PC-9 (cell line): Measurements from ENCODE around the gene NCS1. TPM values are rescaled to one million over a fixed set of nuclear protein-coding genes. Genes with fewer than 3 reads are reported as not detected.
"Not testable (repeated sequence)": the region's sequence is repeated elsewhere in the genome, so short reads cannot be mapped to it uniquely, and the experiment has no call there.

Source experiments
- BruUV-seq: library from RNA; stranded (reverse); fragments of 400-500 nt; replicated peaks from 2 replicates; lab custom pipeline; 2021; lab: Mats Ljungman, UMichigan
- CTCF ChIA-PET: fragments of 300-600 bp; sonication (Branson Sonifier 250); formaldehyde crosslinking; loops from one replicate; lab custom pipeline; 2022; ENCODE audit warnings: antibody characterized with exemption; lab: Charles Lee
- POLR2A ChIA-PET: fragments of 300-600 bp; sonication (Branson Sonifier 250); formaldehyde crosslinking; loops from one replicate; lab custom pipeline; 2022; ENCODE audit warnings: antibody characterized with exemption; ENCODE audit not compliant: unreplicated experiment; lab: Charles Lee
- DNase-seq, 2 experiments: peaks; one replicate each; pipeline versions ENCODE4 v3.0.0 to v3.0.0-alpha.2; 2015 to 2022; ENCODE audit warnings: mixed read lengths in 1 of 2
- H2AFZ ChIP-seq: fragments of 200-600 bp; sonication (generic); 2 replicates; pipeline ENCODE4 v1.8.1; 2017; ENCODE audit warnings: antibody characterized with exemption
- H3F3A ChIP-seq: fragments of 200-600 bp; sonication (generic); 2 replicates; pipeline ENCODE4 v1.8.1; 2017; ENCODE audit warnings: antibody characterized with exemption, mild to moderate bottlenecking, low read depth; ENCODE audit not compliant: insufficient read depth
- H3K27ac ChIP-seq: fragments of 200-600 bp; sonication (generic); 2 replicates; pipeline ENCODE4 v1.6.1; 2016; ENCODE audit warnings: mixed run types
- H3K27me3 ChIP-seq: fragments of 200-600 bp; sonication (generic); 2 replicates; pipeline ENCODE4 v1.6.1; 2016; ENCODE audit warnings: low read depth, mixed run types; ENCODE audit not compliant: insufficient read depth
- H3K36me3 ChIP-seq: fragments of 200-600 bp; sonication (generic); 2 replicates; pipeline ENCODE4 v1.6.1; 2016; ENCODE audit warnings: low read depth, mixed run types
- H3K4me1 ChIP-seq: fragments of 200-600 bp; sonication (generic); replicated peaks from 2 replicates; pipeline ENCODE4 v1.6.1; 2016; ENCODE audit warnings: mixed run types; ENCODE audit not compliant: insufficient read depth
- H3K4me2 ChIP-seq: fragments of 200-600 bp; sonication (generic); 2 replicates; pipeline ENCODE4 v1.6.1; 2017; ENCODE audit warnings: mixed run types
- H3K4me3 ChIP-seq: fragments of 200-600 bp; sonication (generic); 2 replicates; pipeline ENCODE4 v1.6.1; 2016; ENCODE audit warnings: mixed run types
- H3K79me2 ChIP-seq: fragments of 200-600 bp; sonication (generic); 2 replicates; pipeline ENCODE4 v1.6.1; 2017; ENCODE audit warnings: low read depth, mixed run types
- H3K9me2 ChIP-seq: fragments of 200-600 bp; sonication (generic); 2 replicates; pipeline ENCODE4 v1.8.1; 2017; ENCODE audit warnings: mild to moderate bottlenecking; ENCODE audit not compliant: insufficient read depth
- H3K9me3 ChIP-seq: fragments of 200-600 bp; sonication (generic); 2 replicates; pipeline ENCODE4 v1.8.1; 2016; ENCODE audit warnings: low read depth; ENCODE audit not compliant: insufficient read depth
- H4K20me1 ChIP-seq: fragments of 200-600 bp; sonication (generic); 2 replicates; pipeline ENCODE4 v1.8.1; 2017; ENCODE audit not compliant: insufficient read depth
- EZH2 ChIP-seq: fragments of 200-600 bp; sonication (generic); IDR thresholded peaks from 2 replicates; pipeline ENCODE4 v1.8.0; 2017; ENCODE audit warnings: antibody characterized with exemption, low read depth
- intact Hi-C: fragments of 100-400 bp; cut with micrococcal nuclease; formaldehyde crosslinking; loops from one replicate; pipeline ENCODE4 v1.10.0; 2022; ENCODE audit not compliant: unreplicated experiment
- total RNA-seq: library from RNA; stranded (reverse); gene quantifications from 2 replicates; pipeline ENCODE4 v1.2.3, GENCODE V29; 2021
- TF ChIP-seq, protein P1 (sequence below): fragments of 200-600 bp; sonication (generic); conservative IDR thresholded peaks from 2 replicates; pipeline ENCODE4 v1.6.1; 2017; ENCODE audit warnings: mixed run types, antibody characterized with exemption, mild to moderate bottlenecking, moderate library complexity

Gene NCS1
- total RNA-seq, 1 experiment from 2014 or later = 59.2 TPM

DNA sequence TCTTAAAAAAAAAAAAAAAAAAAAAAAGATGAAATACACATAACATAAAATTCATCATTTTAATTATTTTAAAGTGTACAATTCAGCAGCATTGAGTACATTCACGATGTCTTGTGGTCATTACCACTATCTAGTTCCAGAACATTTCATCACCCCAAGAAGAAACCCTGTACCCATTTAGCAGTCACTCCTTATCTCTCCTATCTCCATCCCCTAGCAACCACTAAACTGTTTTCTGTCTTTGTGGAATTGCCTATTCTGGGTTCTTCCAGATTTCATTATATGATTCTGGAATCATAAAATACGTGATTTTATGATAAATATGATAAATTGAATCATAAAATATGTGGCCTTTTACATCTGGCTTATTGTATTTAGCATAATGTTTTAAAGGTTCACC, 84.4 kb downstream of the NCS1 start:
- ChIA-PET POLR2A (interaction anchor here (0.6 kb wide), 1 partner anchor 286 kb away, joined by 25 read pairs; no protein-coding TSS in a partner anchor), CTCF (interaction anchor here (0.6 kb wide), 1 partner anchor 9 kb away, joined by 8 read pairs; no protein-coding TSS in a partner anchor)
- no TSS peak for BruUV-seq
- Histone ChIP-seq H3F3A (no peaks in the 10 kb centered on the region), H3K27me3 (peaks cover 25% of the 10 kb centered on the region), H3K36me3 (no peaks in the 10 kb centered on the region), H2AFZ (no peak overlapping the region), H3K79me2 (no peaks in the 10 kb centered on the region), H3K4me2 (no peak overlapping the region), H3K27ac (no peak overlapping the region), H3K4me3 (no peak overlapping the region), H3K9me2 (no peaks in the 10 kb centered on the region), H4K20me1 (no peaks in the 10 kb centered on the region), H3K9me3 (no peaks in the 10 kb centered on the region), H3K4me1 (no peaks in the 10 kb centered on the region)
- intact Hi-C loops = no loop called here
- TF ChIP-seq, protein P1, sequence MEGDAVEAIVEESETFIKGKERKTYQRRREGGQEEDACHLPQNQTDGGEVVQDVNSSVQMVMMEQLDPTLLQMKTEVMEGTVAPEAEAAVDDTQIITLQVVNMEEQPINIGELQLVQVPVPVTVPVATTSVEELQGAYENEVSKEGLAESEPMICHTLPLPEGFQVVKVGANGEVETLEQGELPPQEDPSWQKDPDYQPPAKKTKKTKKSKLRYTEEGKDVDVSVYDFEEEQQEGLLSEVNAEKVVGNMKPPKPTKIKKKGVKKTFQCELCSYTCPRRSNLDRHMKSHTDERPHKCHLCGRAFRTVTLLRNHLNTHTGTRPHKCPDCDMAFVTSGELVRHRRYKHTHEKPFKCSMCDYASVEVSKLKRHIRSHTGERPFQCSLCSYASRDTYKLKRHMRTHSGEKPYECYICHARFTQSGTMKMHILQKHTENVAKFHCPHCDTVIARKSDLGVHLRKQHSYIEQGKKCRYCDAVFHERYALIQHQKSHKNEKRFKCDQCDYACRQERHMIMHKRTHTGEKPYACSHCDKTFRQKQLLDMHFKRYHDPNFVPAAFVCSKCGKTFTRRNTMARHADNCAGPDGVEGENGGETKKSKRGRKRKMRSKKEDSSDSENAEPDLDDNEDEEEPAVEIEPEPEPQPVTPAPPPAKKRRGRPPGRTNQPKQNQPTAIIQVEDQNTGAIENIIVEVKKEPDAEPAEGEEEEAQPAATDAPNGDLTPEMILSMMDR = no peak
- no peak for TF ChIP-seq EZH2
- no peak for DNase-seq

DNA sequence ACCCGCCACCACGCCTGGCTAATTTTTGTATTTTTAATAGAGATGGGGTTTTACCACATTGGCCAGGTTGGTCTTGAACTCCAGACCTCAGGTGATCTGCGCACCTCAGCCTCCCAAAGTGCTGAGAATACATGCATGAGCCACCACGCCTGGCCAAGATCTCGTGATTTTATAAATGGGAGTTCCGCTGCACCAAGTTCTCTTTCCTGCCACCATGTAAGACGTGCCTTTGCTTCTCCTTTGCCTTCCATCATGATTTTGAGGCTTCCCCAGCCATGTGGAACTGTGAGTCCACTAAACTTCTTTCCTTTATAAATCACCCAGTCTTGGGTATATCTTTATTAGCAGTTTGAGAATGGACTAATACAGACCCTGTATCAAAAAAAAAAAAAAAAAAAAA, 85.9 kb downstream of the NCS1 start:
- intact Hi-C loops, H3F3A ChIP-seq, BruUV-seq, POLR2A ChIA-PET, H3K36me3 ChIP-seq, DNase-seq, H4K20me1 ChIP-seq, H3K27ac ChIP-seq, H3K9me2 ChIP-seq, H3K4me3 ChIP-seq, H3K79me2 ChIP-seq, H2AFZ ChIP-seq, H3K4me2 ChIP-seq, H3K4me1 ChIP-seq, H3K9me3 ChIP-seq: not testable (repeated sequence)
- CTCF ChIA-PET = interaction anchor here (0.6 kb wide), 1 partner anchor 26 kb away, joined by 3 read pairs; no protein-coding TSS in a partner anchor
- H3K27me3 ChIP-seq = peaks cover 39% of the 10 kb centered on the region

DNA sequence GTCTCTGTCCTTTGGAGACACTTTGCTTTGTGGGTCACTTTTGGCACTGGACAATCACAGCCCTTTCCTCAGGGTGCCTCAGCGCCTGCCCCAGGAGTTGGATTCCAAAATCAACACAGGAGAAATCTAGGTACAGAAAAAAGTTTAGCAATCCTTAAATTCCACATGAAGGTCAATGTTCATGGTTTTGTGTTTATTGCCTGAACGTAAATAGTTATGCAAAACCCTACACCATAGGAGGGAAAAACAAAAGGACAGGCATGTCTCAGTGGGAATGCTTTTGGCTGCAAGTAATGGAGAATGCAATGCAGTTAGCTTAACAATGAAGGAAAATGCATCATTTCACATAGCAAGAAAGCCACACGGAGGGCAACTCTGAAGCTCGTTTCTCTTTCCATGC, 86.8 kb downstream of the NCS1 start:
- H3K9me3 ChIP-seq = no peaks in the 10 kb centered on the region
- no peak overlapping the region for H3K4me3 ChIP-seq
- H2AFZ ChIP-seq = no peak overlapping the region
- H3K9me2 ChIP-seq = no peaks in the 10 kb centered on the region
- POLR2A ChIA-PET = no interaction called here
- no peaks in the 10 kb centered on the region for H3F3A ChIP-seq
- no peak for DNase-seq
- TF ChIP-seq, protein P1 = no peak
- no peak overlapping the region for H3K27ac ChIP-seq
- H3K27me3 ChIP-seq = peaks cover 46% of the 10 kb centered on the region
- H3K79me2 ChIP-seq = no peaks in the 10 kb centered on the region
- no TSS peak for BruUV-seq
- no peaks in the 10 kb centered on the region for H3K4me1 ChIP-seq
- CTCF ChIA-PET = interaction anchor here (0.6 kb wide), 1 partner anchor 25 kb away, joined by 3 read pairs; no protein-coding TSS in a partner anchor
- intact Hi-C loops = no loop called here
- H3K36me3 ChIP-seq = no peaks in the 10 kb centered on the region
- no peak overlapping the region for H3K4me2 ChIP-seq
- no peaks in the 10 kb centered on the region for H4K20me1 ChIP-seq
